Measurements from ENCODE around the gene LYZL1. TPM values are rescaled to one million over a fixed set of nuclear protein-coding genes. Genes with fewer than 3 reads are reported as not detected.
"Not testable (repeated sequence)": the region's sequence is repeated elsewhere in the genome, so short reads cannot be mapped to it uniquely, and the experiment has no call there.

LYZL1 gene
- total RNA-seq, 4 donors from 2014 or later = not detected

DNA sequence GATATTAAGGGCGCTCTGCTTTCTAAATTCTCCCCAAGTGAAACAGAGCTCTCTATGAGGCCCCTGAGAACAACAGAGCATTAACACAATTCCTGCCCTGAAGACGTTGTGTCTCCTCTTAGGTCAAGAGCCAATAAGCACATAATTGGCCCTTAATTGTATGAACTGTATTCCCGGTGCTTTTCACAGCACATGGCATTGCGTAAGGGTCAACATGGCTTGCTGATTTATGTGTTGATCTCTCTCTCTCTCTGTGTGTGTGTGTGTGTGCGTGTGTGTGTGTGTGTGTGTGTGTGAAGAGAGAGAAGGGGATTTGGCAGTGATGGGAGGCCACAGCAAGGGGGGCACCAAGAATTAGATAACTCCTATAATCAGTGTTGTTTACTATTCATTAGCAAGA, 40.5 kb downstream of the LYZL1 start:
- TF ChIP-seq, protein P1, sequence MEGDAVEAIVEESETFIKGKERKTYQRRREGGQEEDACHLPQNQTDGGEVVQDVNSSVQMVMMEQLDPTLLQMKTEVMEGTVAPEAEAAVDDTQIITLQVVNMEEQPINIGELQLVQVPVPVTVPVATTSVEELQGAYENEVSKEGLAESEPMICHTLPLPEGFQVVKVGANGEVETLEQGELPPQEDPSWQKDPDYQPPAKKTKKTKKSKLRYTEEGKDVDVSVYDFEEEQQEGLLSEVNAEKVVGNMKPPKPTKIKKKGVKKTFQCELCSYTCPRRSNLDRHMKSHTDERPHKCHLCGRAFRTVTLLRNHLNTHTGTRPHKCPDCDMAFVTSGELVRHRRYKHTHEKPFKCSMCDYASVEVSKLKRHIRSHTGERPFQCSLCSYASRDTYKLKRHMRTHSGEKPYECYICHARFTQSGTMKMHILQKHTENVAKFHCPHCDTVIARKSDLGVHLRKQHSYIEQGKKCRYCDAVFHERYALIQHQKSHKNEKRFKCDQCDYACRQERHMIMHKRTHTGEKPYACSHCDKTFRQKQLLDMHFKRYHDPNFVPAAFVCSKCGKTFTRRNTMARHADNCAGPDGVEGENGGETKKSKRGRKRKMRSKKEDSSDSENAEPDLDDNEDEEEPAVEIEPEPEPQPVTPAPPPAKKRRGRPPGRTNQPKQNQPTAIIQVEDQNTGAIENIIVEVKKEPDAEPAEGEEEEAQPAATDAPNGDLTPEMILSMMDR (IDR thresholded peaks at IDR 0.05) = no peak
- ATAC-seq (ENCODE audit: low FRiP score) (no peak), DNase-seq (ENCODE audit: low spot score) (no peak)

- TF ChIP-seq, protein P1 (IDR thresholded peaks at IDR 0.05) = no peak
- ATAC-seq (ENCODE audit: low FRiP score) (no peak), DNase-seq (ENCODE audit: low spot score) (no peak)
These were observed 43.3 kb downstream of the LYZL1 start for GRCh38 chr10:29332061-29332760.

- TF ChIP-seq, protein P1 (IDR thresholded peaks at IDR 0.05) = no peak
- DNase-seq (ENCODE audit: low spot score) (no peak), ATAC-seq (ENCODE audit: low FRiP score) (no peak)
These were observed 43.9 kb downstream of the LYZL1 start for GRCh38 chr10:29332761-29333148.

GRCh38 chr10:29337526-29337925, 48.7 kb downstream of the LYZL1 start:
- DNase-seq (ENCODE audit: low spot score); ATAC-seq (ENCODE audit: low FRiP score): not testable (repeated sequence)

DNA sequence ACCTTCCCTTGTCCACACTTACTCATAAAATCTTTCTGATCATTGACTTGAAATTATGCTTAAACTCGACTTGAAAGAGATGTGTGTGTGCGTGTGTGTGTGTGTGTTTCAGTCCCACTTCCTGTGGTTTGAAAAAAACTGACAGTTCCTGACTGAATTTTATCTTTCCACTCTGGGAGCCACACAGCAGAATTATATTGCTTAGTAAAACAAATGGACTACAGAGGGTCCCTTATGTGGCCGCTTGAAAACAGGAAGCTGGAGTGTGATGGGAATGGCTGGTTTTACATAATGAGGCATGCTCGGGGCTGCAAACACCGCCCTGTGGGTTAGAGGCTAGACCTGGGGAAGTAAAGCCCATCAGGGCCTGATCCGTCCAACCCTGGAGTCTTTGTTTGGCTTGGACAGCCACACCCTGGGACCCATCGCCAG, 54.8 kb downstream of the LYZL1 start:
- ATAC-seq (ENCODE audit: low FRiP score) (no peak), DNase-seq (ENCODE audit: low spot score) (no peak)
- TF ChIP-seq, protein P1 (IDR thresholded peaks at IDR 0.05) = no peak

DNA sequence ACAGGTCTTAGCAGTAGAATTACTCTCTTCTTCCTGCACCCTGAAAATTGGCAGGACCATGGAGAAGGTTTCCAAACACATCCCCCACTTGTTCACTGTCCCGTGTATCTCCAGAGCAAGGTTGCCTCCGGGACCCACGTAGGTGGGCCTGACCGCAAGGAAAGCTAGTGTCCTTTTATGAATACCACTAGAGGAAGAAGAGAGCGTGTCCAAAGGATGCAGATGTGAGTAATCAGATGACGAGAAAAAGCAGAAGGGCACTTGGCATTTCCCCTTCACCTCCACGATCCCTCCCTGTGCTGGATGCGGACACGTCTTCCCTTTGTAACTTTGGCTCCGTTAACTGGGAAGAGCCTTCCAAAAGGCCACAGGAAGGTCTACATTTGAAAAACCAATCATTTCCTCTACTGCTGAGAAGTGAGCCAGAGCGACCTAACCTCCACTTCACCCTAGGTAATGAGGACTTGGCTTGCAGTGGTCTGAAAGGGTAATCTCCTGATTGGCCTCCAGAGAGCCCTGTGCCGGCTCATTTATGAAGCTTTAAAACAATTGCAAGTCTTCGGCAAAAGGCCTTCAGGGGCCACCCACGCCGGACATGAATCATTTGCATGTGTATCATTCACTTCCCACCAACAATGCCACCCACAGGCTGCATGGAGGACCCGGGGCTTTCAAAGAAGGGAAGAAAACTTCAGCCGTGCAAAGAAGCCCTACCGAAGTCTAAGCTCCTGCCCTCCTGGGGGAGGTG, 55.4 kb downstream of the LYZL1 start:
- peak; percentile 51 for ATAC-seq (ENCODE audit: low FRiP score)
- DNase-seq (ENCODE audit: low spot score) = no peak
- TF ChIP-seq, protein P1 (IDR thresholded peaks at IDR 0.05) = no peak

DNA sequence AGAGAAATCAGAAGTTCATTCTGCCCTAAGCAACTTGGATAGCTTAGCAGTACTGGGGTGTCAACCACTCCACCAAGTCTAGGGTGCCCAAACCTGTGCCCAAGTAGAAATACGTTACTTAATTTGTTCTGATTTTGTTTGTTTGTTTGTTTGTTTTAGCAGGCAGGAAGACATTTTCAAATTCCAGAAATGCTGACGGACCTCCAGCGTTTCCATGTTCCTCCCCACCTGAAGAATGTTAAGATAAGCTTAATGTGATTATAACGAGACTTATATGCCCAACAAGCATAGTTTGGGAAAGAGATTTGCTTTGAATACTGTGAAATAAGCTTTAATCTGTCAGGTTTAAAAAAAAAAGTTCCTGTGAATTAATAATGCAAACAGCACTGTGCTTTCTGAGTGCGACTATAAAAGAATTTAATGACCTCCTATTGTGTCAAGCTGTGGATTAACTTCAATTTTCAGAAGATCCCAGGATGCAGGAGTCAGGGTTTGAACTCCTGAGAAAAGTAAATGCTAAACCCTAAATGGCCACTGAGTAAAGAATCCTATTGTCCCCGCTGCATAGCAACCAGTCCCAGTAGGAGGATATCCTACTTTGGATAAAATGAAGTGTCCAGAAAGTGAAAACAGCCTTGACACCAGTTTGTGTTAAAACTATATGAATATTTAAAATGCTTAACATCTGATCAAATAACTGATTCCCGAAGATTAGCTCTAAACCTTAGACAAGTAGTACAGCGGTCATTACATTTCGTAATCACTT, 56.5 kb downstream of the LYZL1 start:
- ATAC-seq (ENCODE audit: low FRiP score) (no peak), DNase-seq (ENCODE audit: low spot score) (no peak)
- TF ChIP-seq, protein P1 (IDR thresholded peaks at IDR 0.05) = no peak
